Measurements from ENCODE around the gene CAP2.

CAP2 gene

GRCh38 chr6:17474289-17474688 lies 80.9 kb downstream of the CAP2 start:
- no peak for DNase-seq (ENCODE audit: low spot score)

DNA sequence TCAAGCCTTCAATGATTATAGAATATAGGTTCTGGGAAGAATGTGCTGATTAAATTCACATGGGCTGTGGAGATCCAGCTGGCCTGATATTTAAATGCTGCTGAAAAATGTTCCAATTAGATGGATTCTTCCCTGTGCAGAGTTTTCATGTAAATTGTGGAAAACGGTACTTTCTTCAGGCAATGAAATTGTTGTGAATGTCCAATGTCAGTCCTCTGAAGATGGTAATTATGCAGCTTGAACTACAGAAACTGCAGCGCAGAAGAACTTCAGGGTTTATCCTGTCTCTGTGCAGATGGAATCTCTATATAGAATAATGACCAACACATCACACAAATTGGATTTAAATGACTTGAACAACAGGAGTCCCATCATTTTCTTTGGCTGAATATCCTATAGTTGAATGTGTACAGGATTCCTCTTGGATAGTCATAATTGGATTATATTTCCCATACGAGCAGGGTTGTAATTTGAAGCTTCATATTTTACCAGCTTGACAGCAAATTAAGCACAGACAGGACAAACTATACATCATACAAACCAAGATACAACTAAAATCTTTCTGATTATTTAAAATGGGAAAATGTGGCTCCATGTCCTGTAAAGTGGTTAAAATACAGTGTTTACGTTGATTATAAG lies 82.3 kb downstream of the CAP2 start:
- DNase-seq (ENCODE audit: low spot score), result no peak

- DNase-seq (ENCODE audit: low spot score), result no peak
These were observed 83.1 kb downstream of the CAP2 start for GRCh38 chr6:17476511-17476910.

DNA sequence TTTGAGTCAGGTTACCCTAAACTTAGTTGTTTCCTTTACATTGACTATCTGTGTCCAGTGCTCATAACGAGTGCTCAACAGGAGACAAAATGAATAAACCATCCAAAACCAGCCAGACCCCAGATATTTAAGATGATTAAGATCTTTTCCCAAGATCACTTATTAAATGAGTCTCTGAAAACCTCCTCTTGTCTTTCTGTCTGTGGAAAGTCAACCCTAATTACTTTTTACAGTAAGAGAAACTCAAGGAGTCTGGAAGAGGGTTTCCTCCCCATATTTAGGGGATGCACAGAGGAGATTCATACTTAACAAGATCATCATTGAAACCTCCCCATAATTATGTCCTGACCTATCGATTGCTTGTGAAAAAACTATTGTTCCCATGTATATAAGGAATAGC lies 84.0 kb downstream of the CAP2 start:
- DNase-seq (ENCODE audit: low spot score), result no peak

GRCh38 chr6:17478223-17478907 lies 85.0 kb downstream of the CAP2 start:
- DNase-seq (ENCODE audit: low spot score), result no peak

- DNase-seq (ENCODE audit: low spot score), result no peak
These were observed 85.6 kb downstream of the CAP2 start for GRCh38 chr6:17478946-17479345.

- no peak for DNase-seq (ENCODE audit: low spot score)
These were observed 87.1 kb downstream of the CAP2 start for GRCh38 chr6:17480476-17480875.

- no peak for DNase-seq (ENCODE audit: low spot score)
These were observed 89.3 kb downstream of the CAP2 start for GRCh38 chr6:17482711-17483110.

DNA sequence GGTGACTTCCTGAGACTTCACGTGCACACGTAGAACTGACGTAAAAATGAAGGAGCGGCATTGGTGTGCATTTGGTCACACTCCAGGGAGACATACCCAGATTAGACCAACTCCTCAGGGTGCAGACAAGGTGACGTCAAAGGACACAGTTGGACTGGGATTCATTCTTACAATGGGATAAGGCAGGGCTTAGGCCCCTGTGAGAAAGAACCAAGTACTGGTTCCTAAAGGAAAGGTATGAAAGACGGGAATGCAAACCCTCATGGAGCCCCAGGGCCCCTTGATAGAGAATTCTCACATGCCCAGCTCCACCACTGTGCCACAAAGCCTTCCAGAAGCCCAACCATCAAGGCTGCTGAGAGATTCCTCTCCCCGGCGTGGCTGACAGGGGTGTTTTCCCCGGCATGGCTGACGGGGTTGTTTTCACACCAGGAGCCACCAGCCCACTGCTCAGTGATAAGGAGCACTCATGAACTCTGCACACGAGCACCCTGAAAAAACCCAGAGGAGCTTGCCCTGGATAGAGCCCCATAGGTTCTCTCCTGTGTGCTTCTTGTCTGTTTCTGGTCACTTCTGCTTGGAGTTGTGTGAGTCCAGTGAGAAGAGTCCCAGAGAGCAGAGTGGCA lies 90.1 kb downstream of the CAP2 start:
- DNase-seq (ENCODE audit: low spot score), result no peak

DNA sequence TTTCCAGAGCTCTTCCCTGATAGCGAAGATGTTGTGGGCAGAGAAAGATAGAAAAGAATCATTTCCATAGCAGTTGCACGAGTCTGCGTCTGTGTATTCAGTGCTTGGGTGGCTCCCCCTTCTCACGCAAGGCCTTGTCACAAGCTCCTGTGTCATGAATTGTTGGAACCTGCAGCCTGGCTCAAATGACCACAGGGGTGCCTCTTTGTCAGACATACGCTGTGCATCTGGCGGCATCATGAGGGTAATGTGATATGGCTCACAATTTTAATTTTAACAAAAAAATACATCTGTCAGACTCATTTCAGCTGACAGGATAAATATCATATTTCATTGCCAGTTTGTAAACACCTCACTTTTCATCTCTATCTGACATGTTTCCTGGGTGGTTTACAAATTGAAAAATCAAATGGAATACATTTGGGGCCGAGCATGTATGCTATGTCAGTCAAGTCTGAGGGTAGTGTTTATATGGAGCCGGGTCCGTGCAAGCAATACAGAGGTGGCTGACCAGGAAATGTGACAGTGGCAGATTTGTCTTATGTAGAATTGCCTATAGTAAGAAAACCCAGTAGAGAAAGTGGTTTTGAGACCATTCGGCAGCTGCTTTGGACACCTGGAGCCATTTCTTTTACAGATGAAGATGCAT lies 90.9 kb downstream of the CAP2 start:
- no peak for DNase-seq (ENCODE audit: low spot score)

GRCh38 chr6:17485181-17485580 lies 91.8 kb downstream of the CAP2 start:
- DNase-seq (ENCODE audit: low spot score), result no peak

GRCh38 chr6:17485946-17486345 lies 92.6 kb downstream of the CAP2 start:
- no peak for DNase-seq (ENCODE audit: low spot score)

GRCh38 chr6:17486680-17487079 lies 93.3 kb downstream of the CAP2 start:
- no peak for DNase-seq (ENCODE audit: low spot score)

DNA sequence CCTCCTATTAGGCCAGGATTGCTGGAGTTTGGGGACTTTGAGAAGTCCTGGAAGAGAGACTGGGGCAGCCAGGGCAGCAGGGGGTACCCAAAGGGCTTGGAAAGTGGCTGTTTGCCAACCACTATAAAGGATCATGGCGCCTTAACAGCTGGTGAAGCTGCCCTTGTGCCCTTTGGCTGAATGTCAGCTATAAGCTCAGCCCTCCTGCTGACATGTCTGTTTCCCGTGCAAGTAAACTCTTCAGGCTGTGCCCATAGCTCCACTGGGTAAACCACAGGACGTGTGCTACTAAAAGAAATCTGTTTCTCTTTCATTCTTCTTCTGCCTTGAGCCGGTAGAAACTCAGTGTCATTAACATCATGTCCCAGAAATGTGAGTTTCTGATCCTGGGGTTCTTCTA lies 97.3 kb downstream of the CAP2 start:
- DNase-seq (ENCODE audit: low spot score), result no peak

GRCh38 chr6:17491416-17492142 lies 98.2 kb downstream of the CAP2 start:
- DNase-seq (ENCODE audit: low spot score), result no peak

DNA sequence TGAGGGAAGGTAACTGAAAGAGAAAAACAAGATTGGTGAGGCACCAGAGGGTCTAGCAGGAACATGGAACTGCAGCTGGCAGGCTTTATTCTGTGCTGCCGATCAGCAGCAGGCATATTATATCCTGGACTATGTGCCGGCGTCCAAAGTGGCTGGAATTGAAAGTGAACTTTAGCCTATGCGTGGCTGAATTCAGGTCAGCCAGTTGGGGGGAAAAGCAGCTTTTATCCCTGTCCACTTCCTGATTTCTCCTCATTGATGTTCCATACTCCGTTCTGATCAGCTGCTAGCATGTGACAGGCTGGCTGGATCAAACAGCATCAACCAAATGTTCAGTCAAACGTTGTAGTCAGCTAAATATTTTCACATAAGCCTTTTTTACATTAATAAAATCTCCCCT lies 99.0 kb downstream of the CAP2 start:
- DNase-seq (ENCODE audit: low spot score), result no peak

DNA sequence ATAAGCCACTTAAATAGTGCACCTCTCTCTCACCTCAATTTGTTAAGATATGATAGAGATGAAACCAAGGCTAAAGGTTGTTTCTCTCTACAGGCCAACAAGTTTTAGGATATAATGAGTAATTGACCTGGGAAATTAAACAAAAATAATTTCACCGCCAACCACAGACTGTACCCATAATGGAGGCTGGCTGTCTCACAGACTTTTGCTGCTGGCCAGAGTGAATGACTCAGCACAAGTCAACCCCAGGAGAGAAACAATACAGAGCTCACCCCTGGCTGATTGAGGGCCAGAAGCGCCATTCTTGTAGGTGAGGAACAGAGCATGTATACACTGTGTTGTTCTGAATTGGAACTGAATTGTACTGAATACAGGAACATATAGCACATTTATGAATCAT lies 99.9 kb downstream of the CAP2 start:
- no peak for DNase-seq (ENCODE audit: low spot score)

GRCh38 chr6:17494177-17494576 lies 100.8 kb downstream of the CAP2 start:
- DNase-seq (ENCODE audit: low spot score), result no peak

- no peak for DNase-seq (ENCODE audit: low spot score)
These were observed 101.5 kb downstream of the CAP2 start for GRCh38 chr6:17494919-17495318.

DNA sequence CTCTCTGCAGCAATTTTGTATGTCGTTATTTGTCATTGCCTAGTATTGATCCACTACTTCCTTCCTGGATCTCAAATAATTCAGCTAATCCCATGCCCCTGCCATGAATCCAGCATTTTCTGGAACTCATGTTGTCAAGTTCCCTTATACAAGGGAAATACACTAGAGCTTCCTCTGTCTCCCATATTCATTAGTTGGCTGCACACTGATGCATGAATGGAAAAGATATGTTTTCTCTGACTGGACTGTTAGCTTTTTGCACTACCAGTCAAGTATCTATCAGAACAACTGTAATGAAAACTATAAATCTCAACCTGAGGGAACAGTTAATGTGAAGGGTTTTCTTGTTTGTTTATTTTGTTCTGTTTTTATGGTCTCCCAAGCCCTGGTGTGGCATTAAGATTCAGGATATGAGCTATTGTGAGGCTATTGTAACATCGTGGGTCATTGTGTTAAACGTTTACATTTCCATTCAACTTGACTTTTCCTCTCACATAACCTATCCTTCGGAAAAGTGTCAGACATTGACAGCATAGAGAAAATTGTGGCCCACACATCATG lies 104.2 kb downstream of the CAP2 start:
- no peak for DNase-seq (ENCODE audit: low spot score)

DNA sequence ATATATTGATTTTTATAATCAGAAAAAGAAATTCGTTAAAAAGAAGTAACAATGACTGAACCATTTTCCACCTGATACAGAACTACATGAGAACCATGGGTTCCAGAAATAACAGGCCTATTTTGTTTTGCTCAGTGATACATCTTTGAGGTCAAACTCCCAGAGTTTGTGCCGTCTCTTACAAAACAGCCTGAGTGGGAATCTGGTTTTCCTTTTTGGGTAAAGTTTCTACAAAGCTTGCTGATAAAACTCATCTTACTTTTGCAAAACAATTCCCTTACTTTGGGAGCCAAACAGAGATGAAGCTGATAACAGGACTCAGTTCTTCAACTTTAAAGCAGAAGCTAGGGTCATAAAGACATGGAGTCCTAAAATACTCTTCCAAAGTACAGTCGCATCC lies 108.0 kb downstream of the CAP2 start:
- no peak for DNase-seq (ENCODE audit: low spot score)

Data from hematopoietic multipotent progenitor cell treated with erythropoietin and hydrocortisone succinate and interleukin-3 and kit ligand, for 15 days (in vitro differentiated cells).